Astrocyte (in vitro differentiated cells and primary cell): ENCODE results near the gene FAM13A. TPM values are rescaled to one million over a fixed set of nuclear protein-coding genes. Genes with fewer than 3 reads are reported as not detected.

Experiments used
- DNase-seq: peaks from one replicate; pipeline ENCODE4 v3.0.0-alpha.2; 2010; ENCODE audit warnings: low read depth
- FAIRE-seq: peaks from 2 replicates; lab custom pipeline; 2011; peaks lifted over from hg19 to GRCh38; lab: Jason Lieb, UNC
- H2AFZ ChIP-seq: 2 replicates; pipeline ENCODE4 v1.6.0; 2012; ENCODE audit warnings: low read depth, low read length, inconsistent platforms
- H3K27ac ChIP-seq: 2 replicates; pipeline ENCODE4 v1.5.1; 2011; ENCODE audit warnings: low read depth, low read length, inconsistent platforms
- H3K27me3 ChIP-seq: 2 replicates; pipeline ENCODE4 v1.6.0; 2011; ENCODE audit warnings: low read length, inconsistent platforms; ENCODE audit not compliant: insufficient read depth
- H3K36me3 ChIP-seq: 2 replicates; pipeline ENCODE4 v1.5.1; 2011; ENCODE audit warnings: low read length, inconsistent platforms; ENCODE audit not compliant: insufficient read depth
- H3K4me1 ChIP-seq: 2 replicates; pipeline ENCODE4 v1.5.1; 2011; ENCODE audit warnings: low read length, inconsistent platforms; ENCODE audit not compliant: insufficient read depth
- H3K4me2 ChIP-seq: 2 replicates; pipeline ENCODE4 v1.6.0; 2012; ENCODE audit warnings: low read length, inconsistent platforms
- H3K4me3 ChIP-seq: 2 replicates; pipeline ENCODE4 v1.5.1; 2011; ENCODE audit warnings: low read depth, mild to moderate bottlenecking, low read length, inconsistent platforms; ENCODE audit not compliant: insufficient read depth
- H3K79me2 ChIP-seq: 2 replicates; pipeline ENCODE4 v1.6.0; 2012; ENCODE audit warnings: mild to moderate bottlenecking, low read length, inconsistent platforms; ENCODE audit not compliant: insufficient read depth
- H3K9ac ChIP-seq: 2 replicates; pipeline ENCODE4 v1.6.0; 2012; ENCODE audit warnings: mild to moderate bottlenecking, low read length, inconsistent platforms
- H3K9me3 ChIP-seq: 2 replicates; pipeline ENCODE4 v1.5.1; 2012; ENCODE audit warnings: low read depth, mild to moderate bottlenecking, low read length, inconsistent platforms; ENCODE audit not compliant: insufficient read depth
- H4K20me1 ChIP-seq: 2 replicates; pipeline ENCODE4 v1.6.0; 2012; ENCODE audit warnings: low read length, inconsistent platforms; ENCODE audit not compliant: insufficient read depth
- H3K27ac Mint-ChIP-seq: one replicate; pipeline ENCODE4 v1.8.0; 2021; ENCODE audit warnings: mild to moderate bottlenecking, mixed read lengths; ENCODE audit not compliant: unreplicated experiment
- H3K27me3 Mint-ChIP-seq: one replicate; pipeline ENCODE4 v1.8.0; 2021; ENCODE audit warnings: low read depth, mixed read lengths; ENCODE audit not compliant: unreplicated experiment
- H3K36me3 Mint-ChIP-seq: one replicate; pipeline ENCODE4 v1.8.0; 2021; ENCODE audit warnings: low read depth, mixed read lengths; ENCODE audit not compliant: unreplicated experiment
- H3K4me1 Mint-ChIP-seq: one replicate; pipeline ENCODE4 v1.8.0; 2021; ENCODE audit warnings: low read depth, mixed read lengths; ENCODE audit not compliant: unreplicated experiment
- H3K4me3 Mint-ChIP-seq: one replicate; pipeline ENCODE4 v1.8.0; 2021; ENCODE audit warnings: mild to moderate bottlenecking, moderate library complexity, mixed read lengths; ENCODE audit not compliant: unreplicated experiment
- H3K9me3 Mint-ChIP-seq: one replicate; pipeline ENCODE4 v1.8.0; 2021; ENCODE audit warnings: mild to moderate bottlenecking, mixed read lengths; ENCODE audit not compliant: unreplicated experiment
- EZH2 ChIP-seq: IDR thresholded peaks from 2 replicates; pipeline ENCODE4 v1.6.1; 2012; ENCODE audit warnings: mild to moderate bottlenecking, low read length, inconsistent platforms; ENCODE audit not compliant: insufficient read depth
- total RNA-seq: library from RNA; stranded (reverse); gene quantifications from 2 replicates; pipeline ENCODE4 v1.2.1, GENCODE V29; 2021
- TF ChIP-seq, protein P1 (sequence below): IDR thresholded peaks from 2 replicates; pipeline ENCODE4 v1.5.1; 2011; ENCODE audit warnings: low read depth, mild to moderate bottlenecking, inconsistent platforms, low read length, moderate library complexity; ENCODE audit not compliant: insufficient read depth

FAM13A gene
- total RNA-seq, 1 donor from 2014 or later, result 12.0 TPM

GRCh38 chr4:88788895-88789294 lies 268.1 kb downstream of the FAM13A start:
- no peaks in the 10 kb centered on the region for H3K79me2 ChIP-seq
- no peak overlapping the region for H3K9ac ChIP-seq
- H3K9me3 ChIP-seq, result no peaks in the 10 kb centered on the region
- no peaks in the 10 kb centered on the region for H3K27me3 ChIP-seq
- H3K4me3 ChIP-seq, result no peak overlapping the region
- Mint-ChIP-seq H3K4me3 (no peak overlapping the region), H3K9me3 (no peaks in the 10 kb centered on the region), H3K27ac (no peak overlapping the region), H3K4me1 (peaks cover 30% of the 10 kb centered on the region), H3K36me3 (peaks cover 7% of the 10 kb centered on the region), H3K27me3 (no peaks in the 10 kb centered on the region)
- H3K4me2 ChIP-seq, result no peak overlapping the region
- no peak overlapping the region for H2AFZ ChIP-seq
- FAIRE-seq, result no peak
- no peak for DNase-seq
- no peak overlapping the region for H3K27ac ChIP-seq
- peaks cover 15% of the 10 kb centered on the region for H3K4me1 ChIP-seq
- H3K36me3 ChIP-seq, result no peaks in the 10 kb centered on the region
- H4K20me1 ChIP-seq, result no peaks in the 10 kb centered on the region
- TF ChIP-seq EZH2, result no peak
- TF ChIP-seq, protein P1, sequence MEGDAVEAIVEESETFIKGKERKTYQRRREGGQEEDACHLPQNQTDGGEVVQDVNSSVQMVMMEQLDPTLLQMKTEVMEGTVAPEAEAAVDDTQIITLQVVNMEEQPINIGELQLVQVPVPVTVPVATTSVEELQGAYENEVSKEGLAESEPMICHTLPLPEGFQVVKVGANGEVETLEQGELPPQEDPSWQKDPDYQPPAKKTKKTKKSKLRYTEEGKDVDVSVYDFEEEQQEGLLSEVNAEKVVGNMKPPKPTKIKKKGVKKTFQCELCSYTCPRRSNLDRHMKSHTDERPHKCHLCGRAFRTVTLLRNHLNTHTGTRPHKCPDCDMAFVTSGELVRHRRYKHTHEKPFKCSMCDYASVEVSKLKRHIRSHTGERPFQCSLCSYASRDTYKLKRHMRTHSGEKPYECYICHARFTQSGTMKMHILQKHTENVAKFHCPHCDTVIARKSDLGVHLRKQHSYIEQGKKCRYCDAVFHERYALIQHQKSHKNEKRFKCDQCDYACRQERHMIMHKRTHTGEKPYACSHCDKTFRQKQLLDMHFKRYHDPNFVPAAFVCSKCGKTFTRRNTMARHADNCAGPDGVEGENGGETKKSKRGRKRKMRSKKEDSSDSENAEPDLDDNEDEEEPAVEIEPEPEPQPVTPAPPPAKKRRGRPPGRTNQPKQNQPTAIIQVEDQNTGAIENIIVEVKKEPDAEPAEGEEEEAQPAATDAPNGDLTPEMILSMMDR, result no peak

GRCh38 chr4:88788424-88788823 lies 268.6 kb downstream of the FAM13A start:
- FAIRE-seq (no peak), DNase-seq (no peak)
- no peak overlapping the region for H3K27ac ChIP-seq
- Mint-ChIP-seq H3K4me1 (peaks cover 26% of the 10 kb centered on the region), H3K27me3 (no peaks in the 10 kb centered on the region), H3K27ac (no peak overlapping the region), H3K9me3 (no peaks in the 10 kb centered on the region), H3K4me3 (no peak overlapping the region), H3K36me3 (peaks cover 7% of the 10 kb centered on the region)
- H3K4me1 ChIP-seq, result peaks cover 15% of the 10 kb centered on the region
- H3K36me3 ChIP-seq, result no peaks in the 10 kb centered on the region
- H3K4me2 ChIP-seq, result no peak overlapping the region
- H3K4me3 ChIP-seq, result no peak overlapping the region
- H3K9ac ChIP-seq, result no peak overlapping the region
- H3K27me3 ChIP-seq, result no peaks in the 10 kb centered on the region
- no peak overlapping the region for H2AFZ ChIP-seq
- TF ChIP-seq EZH2, result no peak
- TF ChIP-seq, protein P1, result no peak
- no peaks in the 10 kb centered on the region for H3K9me3 ChIP-seq
- H4K20me1 ChIP-seq, result no peaks in the 10 kb centered on the region
- H3K79me2 ChIP-seq, result no peaks in the 10 kb centered on the region

DNA sequence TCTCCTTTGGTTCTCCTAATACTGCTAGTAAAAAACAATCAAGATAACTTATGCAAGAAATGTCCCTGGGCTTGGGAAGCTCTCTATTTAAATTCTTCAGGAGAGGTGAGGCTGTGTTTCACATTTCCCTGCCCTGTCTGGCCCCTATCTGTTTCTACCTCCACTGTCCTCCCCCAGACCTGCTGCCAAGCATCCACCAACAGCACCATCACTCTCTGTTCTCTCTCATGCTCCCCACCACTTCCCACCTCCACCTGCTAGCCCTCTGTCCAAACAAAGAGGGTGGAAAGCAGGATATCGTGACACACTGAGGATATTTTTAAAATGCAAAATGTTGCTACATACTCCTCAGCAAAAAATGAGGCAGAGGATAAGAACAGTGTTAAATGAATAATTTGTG lies 271.0 kb downstream of the FAM13A start:
- no peak overlapping the region for H3K27ac Mint-ChIP-seq
- Histone ChIP-seq H3K79me2 (no peaks in the 10 kb centered on the region), H3K27ac (no peak overlapping the region), H3K9me3 (no peaks in the 10 kb centered on the region), H3K9ac (no peak overlapping the region), H3K4me2 (no peak overlapping the region), H2AFZ (no peak overlapping the region), H3K27me3 (no peaks in the 10 kb centered on the region), H3K4me3 (no peak overlapping the region), H3K4me1 (no peaks in the 10 kb centered on the region), H4K20me1 (no peaks in the 10 kb centered on the region), H3K36me3 (no peaks in the 10 kb centered on the region)
- H3K4me3 Mint-ChIP-seq, result no peak overlapping the region
- DNase-seq (no peak), FAIRE-seq (no peak)
- TF ChIP-seq, protein P1, result no peak
- no peak for TF ChIP-seq EZH2
- peaks cover 7% of the 10 kb centered on the region for H3K36me3 Mint-ChIP-seq
- H3K27me3 Mint-ChIP-seq, result no peaks in the 10 kb centered on the region
- peaks cover 6% of the 10 kb centered on the region for H3K4me1 Mint-ChIP-seq
- no peaks in the 10 kb centered on the region for H3K9me3 Mint-ChIP-seq
